HEK293 (cell line): ENCODE measurements around the gene SHISA9.

ENCODE experiments used
- CTCF ChIA-PET: fragments of 350-600 bp; formaldehyde crosslinking; extraction: SDS; loops from one replicate; lab custom pipeline; 2021; ENCODE audit warnings: antibody characterized with exemption; lab: Yijun Ruan, JAX
- POLR2A ChIA-PET: fragments of 300-600 bp; formaldehyde crosslinking; extraction: SDS; loops from one replicate; lab custom pipeline; 2020; ENCODE audit warnings: antibody characterized with exemption, inconsistent platforms; lab: Yijun Ruan, JAX
- H3K27ac ChIP-seq: fragments of 200-500 bp; sonication (Bioruptor generic); 2 replicates; pipeline ENCODE4 v1.5.1; 2014; ENCODE audit warnings: low read depth, low read length, control low read depth, inconsistent platforms; ENCODE audit errors: extremely low read depth
- H3K36me3 ChIP-seq, 2 experiments: fragments of 200-500 bp in 1 of 2; sonication (Bioruptor generic) in 1 of 2; 1 replicate in 1 of 2; 2 replicates in 1 of 2; pipeline ENCODE4 v1.5.1; 2014 to 2017; ENCODE audit warnings: inconsistent platforms in 2 of 2, low read length in 2 of 2; ENCODE audit not compliant: control insufficient read depth in 2 of 2, insufficient read depth in 1 of 2
- H3K4me1 ChIP-seq: fragments of 200-500 bp; sonication (Bioruptor generic); 2 replicates; pipeline ENCODE4 v1.5.1; 2014; ENCODE audit warnings: mild to moderate bottlenecking, low read length, inconsistent platforms; ENCODE audit not compliant: control insufficient read depth, insufficient read depth
- H3K4me3 ChIP-seq: 2 replicates; pipeline ENCODE4 v1.5.1; 2011; ENCODE audit warnings: low read depth, mild to moderate bottlenecking, control low read depth, low read length, moderate library complexity
- H3K9me3 ChIP-seq: fragments of 200-500 bp; sonication (Bioruptor generic); 2 replicates; pipeline ENCODE4 v1.5.1; 2014; ENCODE audit warnings: low read depth, low read length, inconsistent platforms; ENCODE audit not compliant: control insufficient read depth, insufficient read depth
- BCL11A ChIP-seq: fragments of 450-650 bp; formaldehyde crosslinking; IDR thresholded peaks from 2 replicates; pipeline ENCODE4 v1.5.1; 2016; ENCODE audit warnings: low read depth, missing biosample characterization, missing genetic modification characterization
- GFI1B ChIP-seq: fragments of 450-650 bp; formaldehyde crosslinking; IDR thresholded peaks from 2 replicates; pipeline ENCODE4 v1.5.1; 2016; ENCODE audit warnings: missing biosample characterization, missing genetic modification characterization
- GLI4 ChIP-seq: fragments of 450-650 bp; formaldehyde crosslinking; IDR thresholded peaks from 2 replicates; pipeline ENCODE4 v1.5.1; 2016; ENCODE audit warnings: missing biosample characterization, missing genetic modification characterization
- HOXA7 ChIP-seq: sonication (generic); formaldehyde crosslinking; IDR thresholded peaks from 2 replicates; pipeline ENCODE4 v1.8.1; 2022; ENCODE audit warnings: missing genetic modification reagents, borderline replicate concordance
- HOXC10 ChIP-seq: sonication (generic); formaldehyde crosslinking; IDR thresholded peaks from 2 replicates; pipeline ENCODE4 v1.8.1; 2023; ENCODE audit warnings: mild to moderate bottlenecking, missing genetic modification reagents
- IKZF3 ChIP-seq: fragments of 450-650 bp; IDR thresholded peaks from 2 replicates; pipeline ENCODE4 v1.5.0; 2018; ENCODE audit warnings: missing biosample characterization, mild to moderate bottlenecking, missing genetic modification characterization, moderate library complexity
- OSR2 ChIP-seq: fragments of 450-650 bp; formaldehyde crosslinking; IDR thresholded peaks from 2 replicates; pipeline ENCODE4 v1.5.1; 2016; ENCODE audit warnings: missing biosample characterization, missing genetic modification characterization
- OVOL3 ChIP-seq: fragments of 450-650 bp; formaldehyde crosslinking; IDR thresholded peaks from 2 replicates; pipeline ENCODE4 v1.5.1; 2016; ENCODE audit warnings: missing biosample characterization, missing genetic modification characterization
- SETDB1 ChIP-seq: IDR thresholded peaks from one replicate; pipeline ENCODE4 v1.6.1; 2017; ENCODE audit warnings: mild to moderate bottlenecking, low read length, moderate library complexity, mixed read lengths; ENCODE audit not compliant: insufficient read length
- ZNF112 ChIP-seq: fragments of 450-650 bp; formaldehyde crosslinking; IDR thresholded peaks from 2 replicates; pipeline ENCODE4 v1.5.0; 2017; ENCODE audit warnings: missing biosample characterization, missing genetic modification characterization
- ZNF157 ChIP-seq: fragments of 450-650 bp; formaldehyde crosslinking; IDR thresholded peaks from 2 replicates; pipeline ENCODE4 v1.5.1; 2016; ENCODE audit warnings: missing biosample characterization, missing genetic modification characterization
- ZNF335 ChIP-seq: fragments of 450-650 bp; formaldehyde crosslinking; conservative IDR thresholded peaks from 2 replicates; pipeline ENCODE4 v1.5.1; 2016; ENCODE audit warnings: missing biosample characterization, missing genetic modification characterization
- ZNF366 ChIP-seq: fragments of 450-650 bp; formaldehyde crosslinking; conservative IDR thresholded peaks from 2 replicates; pipeline ENCODE4 v1.5.1; 2016; ENCODE audit warnings: missing biosample characterization, missing genetic modification characterization
- ZNF423 ChIP-seq: fragments of 450-650 bp; formaldehyde crosslinking; IDR thresholded peaks from 2 replicates; pipeline ENCODE4 v1.5.1; 2016; ENCODE audit warnings: missing biosample characterization, missing genetic modification characterization
- ZNF529 ChIP-seq: fragments of 450-650 bp; formaldehyde crosslinking; IDR thresholded peaks from 2 replicates; pipeline ENCODE4 v1.5.1; 2017; ENCODE audit warnings: missing genetic modification characterization, missing biosample characterization; ENCODE audit not compliant: insufficient replicate concordance
- ZNF530 ChIP-seq: fragments of 450-650 bp; formaldehyde crosslinking; IDR thresholded peaks from 2 replicates; pipeline ENCODE4 v1.5.1; 2016; ENCODE audit warnings: low read depth, missing biosample characterization, missing genetic modification characterization
- ZNF549 ChIP-seq: fragments of 450-650 bp; IDR thresholded peaks from 2 replicates; pipeline ENCODE4 v1.5.1; 2018; ENCODE audit warnings: missing biosample characterization, missing genetic modification characterization, mild to moderate bottlenecking, inconsistent platforms, moderate library complexity
- ZNF558 ChIP-seq: fragments of 450-650 bp; formaldehyde crosslinking; IDR thresholded peaks from 2 replicates; pipeline ENCODE4 v1.5.1; 2016; ENCODE audit warnings: missing biosample characterization, missing genetic modification characterization
- ZNF561 ChIP-seq: fragments of 450-650 bp; IDR thresholded peaks from 2 replicates; pipeline ENCODE4 v1.5.1; 2018; ENCODE audit warnings: missing biosample characterization, missing genetic modification characterization, borderline replicate concordance
- ZNF707 ChIP-seq: fragments of 450-650 bp; formaldehyde crosslinking; IDR thresholded peaks from 2 replicates; pipeline ENCODE4 v1.5.1; 2016; ENCODE audit warnings: missing biosample characterization, missing genetic modification characterization
- ZNF76 ChIP-seq: fragments of 450-650 bp; formaldehyde crosslinking; IDR thresholded peaks from 2 replicates; pipeline ENCODE4; 2016; ENCODE audit warnings: low read depth, missing biosample characterization, missing genetic modification characterization, borderline replicate concordance
- ZSCAN16 ChIP-seq: fragments of 450-650 bp; formaldehyde crosslinking; IDR thresholded peaks from 2 replicates; pipeline ENCODE4 v1.5.1; 2016; ENCODE audit warnings: missing biosample characterization, missing genetic modification characterization
- ZSCAN30 ChIP-seq: fragments of 450-650 bp; IDR thresholded peaks from 2 replicates; pipeline ENCODE4 v1.5.1; 2018; ENCODE audit warnings: missing biosample characterization, mild to moderate bottlenecking, missing genetic modification characterization, moderate library complexity
- TF ChIP-seq, protein P1 (sequence below): fragments of 450-650 bp; formaldehyde crosslinking; IDR thresholded peaks from 2 replicates; pipeline ENCODE4 v1.5.1; 2017; ENCODE audit warnings: missing biosample characterization, missing genetic modification characterization
- TF ChIP-seq, protein P2 (sequence below): fragments of 450-650 bp; IDR thresholded peaks from 2 replicates; pipeline ENCODE4 v1.5.1; 2018; ENCODE audit warnings: missing biosample characterization, missing genetic modification characterization
- TF ChIP-seq, protein P3 (sequence below): fragments of 450-650 bp; formaldehyde crosslinking; IDR thresholded peaks from 2 replicates; pipeline ENCODE4 v1.5.1; 2017; ENCODE audit warnings: missing biosample characterization, missing genetic modification characterization
- TF ChIP-seq, protein P4 (sequence below): fragments of 450-650 bp; formaldehyde crosslinking; IDR thresholded peaks from 2 replicates; pipeline ENCODE4 v1.5.1; 2016; ENCODE audit warnings: missing biosample characterization, missing genetic modification characterization, borderline replicate concordance

SHISA9 gene

DNA sequence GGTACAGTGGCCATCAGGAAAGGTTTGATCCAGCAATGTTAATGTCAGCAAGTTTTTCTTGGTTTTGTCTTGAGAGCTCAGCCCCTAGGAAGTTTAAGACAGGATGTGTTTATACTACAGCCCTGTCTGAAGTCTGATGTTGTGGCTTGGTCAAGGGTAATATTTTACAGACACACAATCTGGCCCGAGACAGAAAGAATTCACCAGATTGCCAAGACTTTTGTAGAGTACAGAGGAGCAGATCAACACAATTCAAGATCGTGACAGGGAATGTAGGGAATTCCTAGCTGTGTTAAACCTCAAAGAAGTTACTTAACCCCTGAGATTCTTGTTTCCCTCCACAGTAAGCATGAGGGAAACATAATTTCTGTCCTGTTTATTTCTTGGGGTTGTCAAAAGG, 63.1 kb downstream of the SHISA9 start (continued):
- TF ChIP-seq, protein P1, sequence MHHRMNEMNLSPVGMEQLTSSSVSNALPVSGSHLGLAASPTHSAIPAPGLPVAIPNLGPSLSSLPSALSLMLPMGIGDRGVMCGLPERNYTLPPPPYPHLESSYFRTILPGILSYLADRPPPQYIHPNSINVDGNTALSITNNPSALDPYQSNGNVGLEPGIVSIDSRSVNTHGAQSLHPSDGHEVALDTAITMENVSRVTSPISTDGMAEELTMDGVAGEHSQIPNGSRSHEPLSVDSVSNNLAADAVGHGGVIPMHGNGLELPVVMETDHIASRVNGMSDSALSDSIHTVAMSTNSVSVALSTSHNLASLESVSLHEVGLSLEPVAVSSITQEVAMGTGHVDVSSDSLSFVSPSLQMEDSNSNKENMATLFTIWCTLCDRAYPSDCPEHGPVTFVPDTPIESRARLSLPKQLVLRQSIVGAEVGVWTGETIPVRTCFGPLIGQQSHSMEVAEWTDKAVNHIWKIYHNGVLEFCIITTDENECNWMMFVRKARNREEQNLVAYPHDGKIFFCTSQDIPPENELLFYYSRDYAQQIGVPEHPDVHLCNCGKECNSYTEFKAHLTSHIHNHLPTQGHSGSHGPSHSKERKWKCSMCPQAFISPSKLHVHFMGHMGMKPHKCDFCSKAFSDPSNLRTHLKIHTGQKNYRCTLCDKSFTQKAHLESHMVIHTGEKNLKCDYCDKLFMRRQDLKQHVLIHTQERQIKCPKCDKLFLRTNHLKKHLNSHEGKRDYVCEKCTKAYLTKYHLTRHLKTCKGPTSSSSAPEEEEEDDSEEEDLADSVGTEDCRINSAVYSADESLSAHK (tag by site-specific recombination): no peak
- TF ChIP-seq, protein P2, sequence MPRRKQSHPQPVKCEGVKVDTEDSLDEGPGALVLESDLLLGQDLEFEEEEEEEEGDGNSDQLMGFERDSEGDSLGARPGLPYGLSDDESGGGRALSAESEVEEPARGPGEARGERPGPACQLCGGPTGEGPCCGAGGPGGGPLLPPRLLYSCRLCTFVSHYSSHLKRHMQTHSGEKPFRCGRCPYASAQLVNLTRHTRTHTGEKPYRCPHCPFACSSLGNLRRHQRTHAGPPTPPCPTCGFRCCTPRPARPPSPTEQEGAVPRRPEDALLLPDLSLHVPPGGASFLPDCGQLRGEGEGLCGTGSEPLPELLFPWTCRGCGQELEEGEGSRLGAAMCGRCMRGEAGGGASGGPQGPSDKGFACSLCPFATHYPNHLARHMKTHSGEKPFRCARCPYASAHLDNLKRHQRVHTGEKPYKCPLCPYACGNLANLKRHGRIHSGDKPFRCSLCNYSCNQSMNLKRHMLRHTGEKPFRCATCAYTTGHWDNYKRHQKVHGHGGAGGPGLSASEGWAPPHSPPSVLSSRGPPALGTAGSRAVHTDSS (tag by site-specific recombination): no peak
- TF ChIP-seq ZNF366 (tag by site-specific recombination): no peak
- no peak for TF ChIP-seq OVOL3
- TF ChIP-seq IKZF3: no peak
- TF ChIP-seq HOXA7 (CRISPR knock-in tag): no peak
- no peak for TF ChIP-seq SETDB1
- TF ChIP-seq BCL11A: no peak
- no peak for TF ChIP-seq ZNF157
- TF ChIP-seq ZNF558 (tag by site-specific recombination): no peak
- no peak for TF ChIP-seq ZNF76 (tag by site-specific recombination)
- TF ChIP-seq, protein P3, sequence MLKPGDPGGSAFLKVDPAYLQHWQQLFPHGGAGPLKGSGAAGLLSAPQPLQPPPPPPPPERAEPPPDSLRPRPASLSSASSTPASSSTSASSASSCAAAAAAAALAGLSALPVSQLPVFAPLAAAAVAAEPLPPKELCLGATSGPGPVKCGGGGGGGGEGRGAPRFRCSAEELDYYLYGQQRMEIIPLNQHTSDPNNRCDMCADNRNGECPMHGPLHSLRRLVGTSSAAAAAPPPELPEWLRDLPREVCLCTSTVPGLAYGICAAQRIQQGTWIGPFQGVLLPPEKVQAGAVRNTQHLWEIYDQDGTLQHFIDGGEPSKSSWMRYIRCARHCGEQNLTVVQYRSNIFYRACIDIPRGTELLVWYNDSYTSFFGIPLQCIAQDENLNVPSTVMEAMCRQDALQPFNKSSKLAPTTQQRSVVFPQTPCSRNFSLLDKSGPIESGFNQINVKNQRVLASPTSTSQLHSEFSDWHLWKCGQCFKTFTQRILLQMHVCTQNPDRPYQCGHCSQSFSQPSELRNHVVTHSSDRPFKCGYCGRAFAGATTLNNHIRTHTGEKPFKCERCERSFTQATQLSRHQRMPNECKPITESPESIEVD (tag by site-specific recombination): no peak
- no peak for TF ChIP-seq ZNF530

DNA sequence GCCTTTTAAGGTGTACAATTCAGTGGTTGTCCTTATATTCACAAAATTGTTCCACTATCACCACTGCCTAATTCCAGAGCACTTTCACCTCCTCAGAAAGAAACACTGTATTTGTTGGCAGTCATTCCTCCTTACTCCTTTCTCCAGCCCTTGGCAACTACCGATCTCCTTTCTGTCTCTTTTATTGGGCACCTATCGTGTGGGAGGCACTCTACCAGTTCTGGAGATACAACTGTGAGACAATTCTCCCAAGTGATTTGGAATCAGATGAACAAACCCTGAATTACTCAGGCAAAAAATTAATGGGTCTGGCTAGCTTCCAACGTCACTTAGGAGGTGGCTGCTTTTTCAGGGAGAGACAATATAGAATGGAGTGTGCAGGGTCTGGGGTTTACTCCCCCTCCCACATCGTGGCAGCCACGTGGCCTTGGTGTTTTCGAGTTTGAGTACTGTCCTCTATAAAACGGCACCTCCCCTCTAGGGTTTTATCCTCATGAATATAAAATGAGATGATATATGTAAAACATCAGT, 63.9 kb downstream of the SHISA9 start:
- Histone ChIP-seq H3K4me1 (no peaks in the 10 kb centered on the region), H3K36me3 (no peaks in the 10 kb centered on the region), H3K9me3 (no peaks in the 10 kb centered on the region), H3K4me3 (no peak overlapping the region), H3K27ac (no peak overlapping the region)
- TF ChIP-seq ZNF561: no peak
- TF ChIP-seq, protein P4, sequence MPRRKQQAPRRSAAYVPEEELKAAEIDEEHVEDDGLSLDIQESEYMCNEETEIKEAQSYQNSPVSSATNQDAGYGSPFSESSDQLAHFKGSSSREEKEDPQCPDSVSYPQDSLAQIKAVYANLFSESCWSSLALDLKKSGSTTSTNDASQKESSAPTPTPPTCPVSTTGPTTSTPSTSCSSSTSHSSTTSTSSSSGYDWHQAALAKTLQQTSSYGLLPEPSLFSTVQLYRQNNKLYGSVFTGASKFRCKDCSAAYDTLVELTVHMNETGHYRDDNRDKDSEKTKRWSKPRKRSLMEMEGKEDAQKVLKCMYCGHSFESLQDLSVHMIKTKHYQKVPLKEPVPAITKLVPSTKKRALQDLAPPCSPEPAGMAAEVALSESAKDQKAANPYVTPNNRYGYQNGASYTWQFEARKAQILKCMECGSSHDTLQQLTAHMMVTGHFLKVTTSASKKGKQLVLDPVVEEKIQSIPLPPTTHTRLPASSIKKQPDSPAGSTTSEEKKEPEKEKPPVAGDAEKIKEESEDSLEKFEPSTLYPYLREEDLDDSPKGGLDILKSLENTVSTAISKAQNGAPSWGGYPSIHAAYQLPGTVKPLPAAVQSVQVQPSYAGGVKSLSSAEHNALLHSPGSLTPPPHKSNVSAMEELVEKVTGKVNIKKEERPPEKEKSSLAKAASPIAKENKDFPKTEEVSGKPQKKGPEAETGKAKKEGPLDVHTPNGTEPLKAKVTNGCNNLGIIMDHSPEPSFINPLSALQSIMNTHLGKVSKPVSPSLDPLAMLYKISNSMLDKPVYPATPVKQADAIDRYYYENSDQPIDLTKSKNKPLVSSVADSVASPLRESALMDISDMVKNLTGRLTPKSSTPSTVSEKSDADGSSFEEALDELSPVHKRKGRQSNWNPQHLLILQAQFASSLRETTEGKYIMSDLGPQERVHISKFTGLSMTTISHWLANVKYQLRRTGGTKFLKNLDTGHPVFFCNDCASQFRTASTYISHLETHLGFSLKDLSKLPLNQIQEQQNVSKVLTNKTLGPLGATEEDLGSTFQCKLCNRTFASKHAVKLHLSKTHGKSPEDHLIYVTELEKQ (tag by site-specific recombination): no peak
- no peak for TF ChIP-seq GLI4 (tag by site-specific recombination)
- TF ChIP-seq ZNF707 (tag by site-specific recombination): no peak
- no peak for TF ChIP-seq ZNF549 (tag by site-specific recombination)
- no peak for TF ChIP-seq ZSCAN16
- no peak for TF ChIP-seq ZSCAN30
- no peak for TF ChIP-seq OSR2 (tag by site-specific recombination)
- TF ChIP-seq ZNF335 (tag by site-specific recombination): no peak
- TF ChIP-seq ZNF529 (tag by site-specific recombination): no peak
- no peak for TF ChIP-seq ZNF423
- no peak for TF ChIP-seq HOXC10 (CRISPR knock-in tag)
- no peak for TF ChIP-seq GFI1B (tag by site-specific recombination)
- no peak for TF ChIP-seq ZNF112 (tag by site-specific recombination)
- ChIA-PET CTCF (no interaction called here), POLR2A (no interaction called here)
